Stimulated activated CD8-positive, alpha-beta memory T cell treated with anti-CD3 and anti-CD28 coated beads, Interleukin-12 subunit alpha, Interleukin-12 subunit beta, amount 100 ng/mL, for 24 hours (primary cell): ENCODE results near the gene SHISA8.
"Not testable (repeated sequence)": the region's sequence is repeated elsewhere in the genome, so short reads cannot be mapped to it uniquely, and the experiment has no call there.

Source experiments
- DNase-seq: peaks from one replicate; pipeline ENCODE4 v3.0.0-alpha.2; 2020; ENCODE audit errors: extremely low read depth

The SHISA8 gene

DNA sequence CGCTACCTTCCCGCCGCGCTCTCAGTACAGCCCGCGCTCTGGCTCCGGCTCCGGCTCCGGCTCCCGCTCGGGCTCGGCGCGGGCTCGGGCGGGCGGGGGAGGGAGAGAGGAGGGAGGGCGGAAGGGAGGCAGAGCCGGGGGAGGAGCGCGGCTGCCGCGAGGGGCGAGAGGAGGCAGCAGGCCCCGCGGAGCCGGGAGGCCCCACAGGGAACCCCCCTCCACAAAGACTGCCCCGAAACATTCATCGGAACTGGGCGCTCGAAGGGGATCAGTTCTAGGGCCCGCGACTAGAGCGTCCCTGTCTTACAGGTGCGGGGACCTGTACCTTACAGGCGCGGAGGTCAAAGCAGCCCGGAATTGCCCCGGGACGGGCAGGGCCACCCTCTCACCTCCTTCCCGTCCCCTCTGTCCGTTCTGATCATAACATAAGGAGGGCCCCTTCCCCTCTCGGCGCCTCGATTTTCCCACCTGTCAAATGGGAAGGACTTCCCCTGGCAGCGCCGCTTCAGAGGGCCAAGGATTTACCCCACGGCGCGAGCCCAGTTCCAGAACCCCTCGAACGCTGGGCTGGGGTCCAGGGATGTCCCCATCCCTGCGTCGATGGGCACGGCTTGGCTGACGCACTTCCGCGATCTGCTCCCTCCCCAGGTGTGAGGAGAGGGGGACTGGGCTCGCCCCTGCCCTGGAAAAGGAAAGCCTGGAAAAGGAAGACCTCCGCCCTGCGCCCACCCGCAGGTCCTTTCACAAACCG lies at the start of gene SHISA8:
Gene SHISA8 (minus strand): TSS at position 40 of the 751 bp plus-strand sequence. CDS start 407 bp downstream, outside the sequence.
- peak; percentile 28 for DNase-seq

DNA sequence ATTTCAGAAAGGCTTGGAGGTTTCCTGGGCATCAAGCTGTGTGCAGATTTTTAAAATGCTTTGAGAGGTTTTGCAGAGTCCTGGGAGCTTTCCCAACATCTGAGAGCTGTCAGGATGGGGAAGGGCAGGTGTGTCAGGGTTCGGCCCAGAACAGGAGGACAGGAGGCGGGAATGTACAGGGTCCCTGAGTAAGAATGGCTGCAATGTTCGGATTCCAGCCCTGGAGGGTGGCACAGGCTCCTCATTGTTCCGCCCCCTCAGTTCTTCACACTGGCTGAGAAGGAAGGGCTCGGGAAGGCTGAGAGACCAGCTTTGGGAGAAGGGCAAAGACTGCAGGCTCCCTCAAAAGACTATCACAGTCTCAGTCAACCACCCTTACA lies 49.2 kb upstream of the SHISA8 start:
- no peak for DNase-seq

DNA sequence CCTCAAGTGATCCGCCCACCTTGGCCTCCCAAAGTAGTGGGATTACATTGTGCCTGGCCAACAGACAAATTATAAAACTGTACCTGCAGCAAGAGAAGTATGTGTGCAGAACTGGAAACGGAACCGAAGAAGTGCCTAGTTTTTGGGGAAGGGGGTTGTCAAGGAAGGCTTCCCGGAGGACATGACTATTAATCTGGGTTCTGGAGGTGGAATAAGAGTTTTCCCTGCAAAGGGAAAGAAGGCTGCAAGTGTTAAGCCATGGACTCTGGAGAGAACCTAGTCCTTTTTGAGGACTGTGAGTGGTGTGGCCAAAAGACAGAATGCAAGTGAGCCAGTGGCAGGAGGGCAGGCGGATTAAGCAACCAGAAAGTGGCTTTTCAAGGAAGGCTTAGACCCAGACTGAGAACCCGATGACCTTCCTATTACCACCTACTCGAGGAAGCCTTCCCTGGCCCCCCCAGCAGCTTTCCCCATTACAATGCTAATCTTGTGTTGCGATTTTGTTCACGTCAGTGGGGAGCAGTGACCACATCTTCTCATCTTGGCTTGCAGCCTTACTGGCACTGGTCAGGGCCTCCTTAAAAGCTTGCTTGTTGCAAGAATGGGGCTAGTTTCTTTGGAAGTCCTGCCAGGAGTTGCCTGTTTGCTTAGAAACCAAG lies 48.7 kb upstream of the SHISA8 start:
- no peak for DNase-seq

DNA sequence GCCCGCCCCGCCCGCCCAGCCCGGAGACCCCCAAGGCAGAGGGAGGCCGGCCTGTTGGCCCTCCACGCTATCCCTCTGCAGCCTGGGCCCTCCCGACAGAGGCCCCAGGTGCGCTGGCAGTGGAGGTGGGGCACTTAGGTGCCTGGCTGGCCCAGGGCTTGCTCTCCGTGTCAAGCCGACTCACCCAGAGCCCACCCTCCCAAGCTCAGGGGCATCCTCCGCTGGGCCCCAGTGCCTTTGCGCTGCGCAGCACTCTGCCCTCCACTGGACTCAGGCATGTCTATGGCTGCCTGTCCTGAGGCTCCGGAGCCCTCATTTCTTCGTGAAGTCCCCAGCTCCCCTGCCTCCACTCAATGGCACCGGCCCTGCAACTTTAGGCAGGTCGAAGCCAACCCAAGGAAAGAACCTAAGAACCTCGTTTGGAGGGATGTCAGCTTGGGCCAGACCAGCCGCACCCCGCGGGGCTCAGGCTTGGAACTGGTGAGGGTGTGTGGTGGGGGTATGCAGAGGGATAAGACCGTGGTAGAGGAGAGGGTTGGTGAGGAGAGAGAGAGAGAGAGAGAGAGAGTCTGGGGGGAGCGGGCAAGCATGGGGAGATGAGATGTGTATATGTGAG lies 43.2 kb upstream of the SHISA8 start:
- DNase-seq, result no peak

DNA sequence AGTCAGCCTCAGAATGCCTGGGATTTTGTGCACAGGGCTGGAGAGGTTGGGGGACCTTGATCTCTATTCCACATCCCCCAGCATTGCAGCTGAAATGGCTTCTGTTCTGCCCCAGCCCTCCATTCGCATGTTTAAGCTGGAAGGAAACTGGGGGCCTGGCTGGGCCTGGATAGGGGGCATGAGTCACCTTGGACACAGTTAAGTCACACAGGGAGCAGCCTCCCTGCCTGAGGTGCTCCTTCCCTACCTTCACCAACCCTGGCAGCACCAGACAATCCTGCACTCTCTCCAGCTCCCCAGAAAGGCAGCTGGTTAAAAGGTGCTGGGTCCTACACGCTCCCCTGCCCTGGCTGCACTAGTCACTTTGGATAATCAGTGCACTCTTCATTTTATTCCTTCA lies 37.8 kb upstream of the SHISA8 start:
- no peak for DNase-seq

DNA sequence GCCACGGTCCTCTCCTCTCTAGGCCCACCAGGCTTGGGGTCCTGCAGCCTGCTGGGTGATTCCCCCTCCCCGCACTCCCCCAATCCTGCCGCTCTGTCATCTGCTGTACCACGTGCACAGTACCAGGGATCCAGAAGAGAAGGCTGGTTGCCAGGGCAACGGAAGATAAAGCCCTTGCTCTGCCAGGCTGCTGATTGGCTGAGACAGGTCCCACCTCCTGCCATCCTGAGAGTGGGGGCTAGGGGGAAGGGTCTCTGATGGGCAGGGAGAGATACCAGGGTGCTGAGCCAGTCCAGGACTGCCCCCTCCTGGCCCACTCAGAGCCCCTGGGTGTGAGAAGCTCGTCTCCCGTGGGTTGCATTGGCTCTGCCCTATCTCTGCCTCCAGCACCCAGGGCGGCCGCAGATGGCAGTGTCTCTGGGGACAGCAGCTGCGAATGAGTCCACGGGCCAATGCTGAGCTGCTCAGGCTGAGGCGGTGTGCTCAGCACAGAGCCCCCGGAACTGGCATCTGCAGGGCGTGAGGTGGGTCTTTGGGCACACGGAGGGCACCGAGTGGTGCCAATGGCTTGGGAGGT lies 37.1 kb upstream of the SHISA8 start, which contains the start of gene SMIM45:
Gene SMIM45 (plus strand): TSS at position 253 of the 577 bp plus-strand sequence.
- DNase-seq, result no peak

DNA sequence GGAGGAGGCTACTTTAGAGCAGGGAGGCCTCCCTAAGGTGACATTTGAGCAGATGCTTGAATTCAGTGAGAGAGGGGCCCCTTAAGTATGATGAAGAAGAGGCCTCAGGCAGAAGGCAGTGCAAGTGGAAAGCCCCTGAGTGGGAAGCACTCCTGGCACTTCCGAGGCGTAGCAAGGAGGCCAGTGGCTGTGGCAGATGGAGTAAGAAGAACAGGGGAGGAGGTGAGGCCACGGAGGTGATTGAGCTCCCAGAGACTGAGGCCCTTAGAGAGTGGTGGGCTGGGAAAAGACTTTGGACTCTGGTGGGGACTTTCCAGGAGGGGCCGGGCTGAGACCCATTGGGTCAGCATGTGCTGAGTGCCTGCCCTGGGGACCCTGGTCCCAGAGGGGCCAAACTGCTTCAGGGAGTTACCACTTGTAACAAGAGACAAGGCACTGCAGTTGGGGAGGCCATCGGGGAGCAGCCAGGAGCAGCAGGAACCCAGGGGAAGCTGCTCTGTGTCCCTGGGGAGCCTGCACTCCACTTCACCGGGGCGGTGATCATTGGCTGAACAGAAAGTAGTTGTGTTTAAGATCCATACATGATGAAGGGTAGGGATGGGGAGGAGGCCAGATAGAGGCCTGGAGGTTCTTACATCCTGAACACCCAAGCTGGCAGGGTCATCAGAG lies 34.6 kb upstream of the SHISA8 start:
- no peak for DNase-seq

DNA sequence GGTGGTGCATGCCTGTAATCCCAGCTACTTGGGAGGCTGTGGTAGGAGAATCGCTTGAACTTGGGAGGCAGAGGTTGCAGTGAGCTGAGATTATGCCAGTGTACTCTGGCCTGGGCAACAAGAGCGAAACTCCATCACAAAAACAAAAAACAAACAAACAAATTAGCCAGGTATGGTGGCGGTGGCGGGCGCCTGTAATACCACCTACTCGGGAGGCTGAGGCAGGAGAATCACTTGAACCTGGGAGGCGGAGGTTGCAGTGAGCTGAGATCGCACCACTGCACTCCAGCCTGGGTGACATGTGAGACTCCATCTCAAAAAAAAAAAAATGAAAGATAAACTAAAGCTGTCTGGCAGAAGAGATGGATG lies 34.0 kb upstream of the SHISA8 start:
- DNase-seq, result not testable (repeated sequence)

DNA sequence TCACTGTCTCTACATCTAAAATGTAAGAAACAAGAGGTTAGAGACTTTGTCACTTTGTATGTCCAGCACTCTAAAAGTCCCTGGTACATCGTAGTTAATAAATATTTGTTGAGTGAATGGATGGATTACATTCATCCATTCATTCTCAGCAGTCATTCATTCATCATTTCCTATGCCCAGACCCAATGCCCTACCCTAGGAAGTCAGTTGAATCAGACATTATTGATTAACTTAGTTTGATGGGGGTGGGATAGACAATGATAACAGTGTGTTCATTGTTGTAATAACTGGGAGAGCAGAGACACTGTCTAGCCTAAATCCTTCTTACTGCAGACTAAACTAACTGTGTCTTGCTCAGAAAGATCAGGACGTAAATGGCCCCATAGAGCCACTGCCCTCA lies 33.3 kb upstream of the SHISA8 start:
- DNase-seq, result no peak

DNA sequence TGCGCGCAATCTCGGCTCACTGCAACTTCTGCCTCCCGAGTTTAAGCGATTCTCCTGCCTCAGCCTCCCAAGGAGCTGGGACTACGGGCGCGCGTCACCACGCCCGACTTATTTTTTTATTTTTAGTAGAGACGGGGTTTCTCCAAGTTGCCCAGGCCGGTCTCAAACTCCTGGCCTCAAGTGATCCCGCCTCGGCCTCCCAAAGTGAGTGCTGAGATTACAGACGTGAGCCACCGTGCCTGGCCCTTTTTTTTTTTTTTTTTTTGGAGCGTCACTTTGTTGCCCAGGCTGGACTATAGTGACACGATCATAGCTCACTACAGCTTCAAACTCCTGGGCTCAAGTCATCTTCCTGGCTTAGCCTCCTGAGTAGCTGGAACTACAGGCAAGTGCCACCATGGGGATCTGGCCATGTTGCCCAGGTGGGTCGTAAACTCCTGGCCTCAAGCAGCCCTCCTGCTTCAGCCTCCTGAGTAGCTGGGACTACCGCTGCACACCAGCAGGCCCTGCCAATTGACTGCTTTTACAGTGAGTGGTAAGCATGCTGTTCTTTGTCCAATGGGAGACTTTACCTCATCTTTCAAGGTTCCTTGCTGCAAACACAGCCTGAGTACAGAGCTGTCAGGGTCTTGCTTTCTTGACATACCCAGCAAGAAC lies 32.7 kb upstream of the SHISA8 start:
- no peak for DNase-seq

DNA sequence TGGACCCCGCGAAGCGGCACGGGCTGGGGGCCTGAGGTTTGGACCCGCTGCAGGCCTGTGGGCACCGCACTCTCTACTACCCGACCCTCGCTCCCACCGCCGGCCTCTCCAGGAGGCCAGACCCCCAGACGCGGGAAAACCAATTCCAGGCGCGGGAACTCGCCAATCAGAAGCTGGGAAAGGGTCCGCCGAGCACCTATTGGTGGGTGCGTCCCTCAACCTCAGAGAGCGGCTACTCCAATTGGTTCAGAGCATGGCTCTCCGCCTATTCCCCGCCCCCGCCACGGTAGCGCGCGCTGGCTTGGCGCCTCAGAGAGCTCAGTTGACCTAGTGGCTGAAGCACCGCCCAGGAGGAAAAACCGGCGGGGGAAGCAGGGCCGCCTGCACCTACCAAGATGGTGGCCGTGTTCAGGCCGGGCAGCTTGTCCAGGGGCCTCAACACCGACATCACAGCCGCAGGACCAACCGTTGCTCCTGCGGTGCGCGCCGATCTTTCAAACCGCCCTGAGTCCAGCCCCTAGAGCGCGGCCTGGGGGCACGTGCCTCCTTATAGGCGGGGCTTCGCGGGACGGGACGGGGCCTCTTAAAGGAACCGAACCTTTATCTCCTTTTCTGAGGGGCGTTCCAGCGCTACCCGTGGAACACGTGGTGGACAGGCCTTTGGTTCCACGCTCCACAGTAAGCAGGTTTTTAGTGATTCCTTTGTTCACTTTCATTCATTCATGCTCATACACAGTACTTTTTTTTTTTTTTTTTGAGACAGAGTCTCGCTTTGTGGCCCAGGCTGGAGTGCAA lies 32.0 kb upstream of the SHISA8 start, which contains the start of gene CENPM:
Gene CENPM (minus strand): TSS at position 524 of the 795 bp plus-strand sequence. CDS start 76 bp downstream, at position 448.
- DNase-seq, result peak; percentile 84

DNA sequence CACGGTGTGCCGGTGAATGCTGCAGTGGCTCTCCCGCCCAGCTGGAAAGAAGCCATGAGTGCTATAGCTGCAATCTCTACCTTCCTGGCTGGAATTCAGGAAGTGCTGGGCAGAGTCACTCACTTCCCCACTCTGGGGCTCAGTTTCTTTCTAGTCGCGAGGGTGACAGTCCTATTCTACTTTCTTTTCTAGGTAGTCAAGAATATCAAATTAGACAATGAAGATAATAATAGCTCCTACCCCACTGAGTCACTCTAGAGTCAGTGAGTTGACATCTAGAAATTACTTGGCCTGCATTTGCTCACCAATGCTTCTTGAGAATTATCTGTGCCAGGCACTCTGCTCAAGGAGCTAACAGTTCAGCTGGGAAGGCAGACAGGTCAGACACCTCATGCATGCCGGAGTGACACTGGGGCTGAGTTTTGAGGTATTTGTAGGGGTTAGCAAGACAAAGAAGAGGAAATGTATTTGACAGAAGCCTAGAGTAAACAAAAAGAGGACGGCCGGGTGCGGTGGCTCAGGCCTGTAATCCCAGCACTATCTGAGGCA lies 28.9 kb upstream of the SHISA8 start:
- DNase-seq, result no peak

DNA sequence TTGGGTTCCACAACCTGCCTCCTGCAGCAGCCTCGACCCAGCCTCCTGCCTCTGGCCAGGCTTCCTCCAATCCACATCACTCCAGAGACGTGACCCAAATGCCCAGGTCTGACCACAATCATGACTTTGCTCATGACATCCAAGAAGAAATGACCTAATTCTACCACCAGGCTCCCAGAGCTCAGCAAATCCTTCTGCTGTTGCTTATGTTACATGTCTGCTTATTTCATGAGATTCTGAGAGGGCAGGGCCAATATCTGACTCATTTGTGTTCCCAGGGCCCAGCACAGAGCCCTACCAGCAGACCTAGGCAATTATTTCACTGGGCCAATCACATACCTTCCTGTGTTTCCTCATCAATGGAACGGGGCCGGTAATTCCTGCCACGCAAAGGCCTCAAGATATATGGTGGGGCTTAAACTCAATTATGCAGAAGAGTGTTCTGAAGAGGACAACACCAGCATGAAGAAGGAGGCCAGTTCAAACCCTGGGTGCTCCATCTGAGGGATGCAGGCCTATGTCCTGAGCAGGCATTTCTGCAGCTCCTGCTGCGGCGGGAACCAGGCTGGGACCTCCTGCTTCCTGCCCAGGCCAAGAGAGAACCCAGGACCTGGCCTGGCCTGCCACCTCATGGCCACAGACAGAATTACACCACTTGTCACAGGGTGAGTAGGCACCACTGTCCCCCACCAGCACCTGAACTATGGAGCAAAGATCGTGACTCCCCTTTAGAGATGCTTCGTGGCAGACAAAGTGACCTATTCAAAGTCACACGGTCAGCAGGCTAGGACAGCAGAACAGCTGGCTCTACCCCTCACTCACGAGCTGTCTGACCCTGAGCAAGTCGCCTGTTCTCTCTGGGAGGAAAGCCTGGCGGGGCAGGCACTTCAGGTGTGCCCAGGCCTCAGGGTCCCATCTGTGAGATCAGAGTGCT lies 26.2 kb upstream of the SHISA8 start:
- peak; percentile 63 for DNase-seq

DNA sequence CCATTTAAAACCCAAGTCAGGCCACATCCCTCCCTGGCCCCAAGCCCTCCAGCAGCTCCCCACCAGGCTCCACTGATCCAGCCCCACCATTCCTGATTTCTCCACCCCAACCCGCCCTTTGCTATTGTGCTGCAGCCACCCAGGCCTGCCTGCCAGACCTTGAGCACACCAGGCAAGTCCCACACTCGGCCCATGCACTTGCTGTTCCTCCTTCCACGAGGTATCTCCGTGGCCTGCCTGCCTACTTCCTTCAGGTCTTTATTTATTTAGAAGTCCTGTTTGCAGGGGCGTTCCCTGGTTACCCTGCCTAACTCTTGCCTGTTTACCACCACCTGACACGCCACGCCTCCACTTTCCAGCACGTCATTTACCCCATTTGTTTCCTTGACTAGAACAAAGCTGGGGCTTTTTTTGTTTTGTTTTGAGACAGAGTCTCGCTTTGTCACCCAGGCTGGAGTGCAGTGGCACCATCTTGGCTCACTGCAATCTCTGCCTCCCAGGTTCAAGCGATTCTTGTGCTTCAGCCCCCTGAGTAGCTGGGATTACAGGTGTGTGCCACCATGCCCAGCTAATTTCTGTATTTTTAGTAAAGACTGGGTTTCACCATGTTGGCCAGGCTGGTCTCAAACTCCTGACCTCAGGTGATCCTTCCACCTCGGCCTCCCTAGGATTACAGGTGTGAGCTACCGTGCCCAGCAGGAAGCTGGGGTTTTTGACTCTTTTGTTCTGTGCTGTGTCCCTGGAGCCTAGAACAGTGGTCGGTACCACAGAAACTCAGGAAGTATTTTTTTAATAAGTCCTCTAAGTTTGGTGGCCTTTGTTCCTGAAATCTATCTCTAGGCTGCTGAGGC lies 25.3 kb upstream of the SHISA8 start:
- peak; percentile 79 for DNase-seq

DNA sequence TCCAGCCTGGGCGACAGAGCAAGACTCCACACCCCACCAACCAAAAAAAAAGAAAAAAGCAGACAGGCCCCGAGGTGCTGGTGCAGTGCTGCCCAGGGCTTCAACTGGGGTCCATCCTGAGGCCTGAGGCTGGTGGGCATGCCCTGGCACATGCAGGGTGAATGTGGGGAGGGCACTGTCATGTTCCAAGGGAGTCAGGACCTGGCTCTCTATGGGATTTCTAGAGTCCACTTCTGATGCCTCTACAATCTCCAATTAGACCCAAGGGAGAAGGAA lies 22.0 kb upstream of the SHISA8 start:
- DNase-seq, result no peak

DNA sequence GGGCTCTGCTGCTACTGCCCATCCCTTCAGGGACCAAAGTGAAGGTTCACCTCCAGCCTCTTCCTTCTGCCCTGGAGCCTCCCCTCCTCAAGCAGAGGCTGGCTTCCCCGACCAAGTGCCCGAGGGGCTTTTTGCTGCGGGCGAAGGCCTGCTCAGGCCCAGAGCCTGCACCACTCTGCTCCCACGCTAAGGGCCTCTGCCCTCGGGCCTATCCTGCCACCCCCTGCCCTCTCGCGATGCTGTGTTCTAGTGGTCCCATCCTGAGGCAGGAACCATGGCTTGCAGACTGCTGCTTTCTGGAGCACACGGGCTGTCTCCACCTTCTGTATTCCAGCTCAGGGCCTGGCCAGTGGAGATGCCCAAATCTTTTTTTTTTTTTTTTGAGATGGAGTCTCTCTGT lies 20.6 kb upstream of the SHISA8 start:
- no peak for DNase-seq

DNA sequence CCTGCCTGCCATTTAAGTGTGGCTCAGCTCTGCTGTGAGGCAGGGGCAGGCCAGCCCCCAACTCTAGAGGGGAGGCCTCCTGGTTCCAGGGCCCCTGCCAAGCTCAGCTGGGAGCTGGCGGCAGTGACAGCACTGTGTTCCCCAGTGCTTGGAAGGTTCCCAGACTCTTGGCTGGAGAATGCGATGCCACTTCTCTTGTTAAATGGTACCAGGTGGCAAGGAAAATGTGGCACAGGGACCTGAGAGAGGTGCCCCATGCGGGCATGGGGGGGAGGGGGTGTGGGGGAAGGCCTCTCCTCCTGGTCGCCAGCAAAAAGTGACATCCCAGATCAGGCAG lies 20.1 kb upstream of the SHISA8 start:
- DNase-seq, result no peak

DNA sequence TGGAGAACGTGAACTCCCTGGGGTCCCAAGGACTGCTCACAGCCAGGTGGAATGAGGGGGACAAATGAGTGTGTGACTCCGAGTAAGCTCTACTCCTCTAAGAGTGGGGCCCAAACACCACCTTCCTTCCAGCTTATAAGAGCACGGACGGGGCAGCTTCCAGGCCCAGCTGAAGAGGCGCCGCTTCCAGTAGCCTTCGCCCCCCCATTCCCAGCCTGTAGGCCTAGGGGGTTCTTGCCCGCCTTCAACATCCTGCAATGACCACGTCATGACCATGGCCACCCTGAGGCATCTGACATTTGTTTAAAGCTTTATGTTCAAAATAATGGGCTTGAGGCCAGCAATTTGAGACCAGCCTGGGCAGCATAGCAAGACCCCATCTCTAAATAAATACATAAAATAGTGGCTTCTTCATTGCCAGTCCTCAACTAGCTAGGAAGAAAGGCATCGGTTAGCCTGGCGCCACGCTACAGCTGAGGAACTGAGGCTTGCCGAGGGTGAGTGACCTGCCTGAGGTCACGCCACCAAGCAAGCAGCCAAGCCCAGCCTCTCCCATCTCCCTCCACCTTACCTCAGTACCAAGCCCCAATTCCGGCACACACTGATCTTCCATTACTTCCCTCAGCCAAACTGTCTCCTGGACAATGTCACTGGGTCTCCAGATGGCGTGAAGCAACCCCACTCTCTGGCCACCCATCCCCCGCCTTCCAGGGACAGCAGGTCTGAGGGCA lies 19.6 kb upstream of the SHISA8 start:
- DNase-seq, result no peak
